ENCODE results near the gene TCF3. TPM values are rescaled to one million over a fixed set of nuclear protein-coding genes. Genes with fewer than 3 reads are reported as not detected.

Gene TCF3
- total and polyA plus RNA-seq, 11 donors, result 13.2 to 40.2 (median 22.3) TPM

- H3K9me3 ChIP-seq, result no peaks in the 10 kb centered on the region
- peaks cover 0 to 33% (median 16%) of the 10 kb centered on the region in 9 donors for H3K36me3 ChIP-seq
Measured at GRCh38 chr19:1631557-1632100, 20.8 kb downstream of the TCF3 start.

GRCh38 chr19:1630811-1631210, 21.6 kb downstream of the TCF3 start:
- Histone ChIP-seq H3K4me1 (no peaks in the 10 kb centered on the region), H3K4me3 (no peak overlapping the region), H3K36me3 (peaks cover 0 to 33% (median 16%) of the 10 kb centered on the region in 9 donors), H3K27ac (no peak overlapping the region), H3K27me3 (no peaks in the 10 kb centered on the region), H3K9me3 (no peaks in the 10 kb centered on the region)
- DNase-seq, result no peak
- no peak for TF ChIP-seq CTCF (IDR thresholded peaks at IDR 0.05)
- no peak for TF ChIP-seq POLR2A (IDR thresholded peaks at IDR 0.05)
- no peak for ATAC-seq
- 90 to 94% (median 91%) methylated on average over 1 to 17 of the region's 17 CpGs for WGBS, 4 donors
- intact Hi-C loops (cut with DNase I), result no loop called here

More at GRCh38 chr19:1631557-1632100, 20.8 kb downstream of the TCF3 start:
- no peaks in the 10 kb centered on the region for H3K4me1 ChIP-seq
- no peak overlapping the region for H3K27ac ChIP-seq
- ATAC-seq (no peak), DNase-seq (no peak)
- TF ChIP-seq POLR2A (IDR thresholded peaks at IDR 0.05) (no peak), CTCF (IDR thresholded peaks at IDR 0.05) (no peak)
- H3K27me3 ChIP-seq, result no peaks in the 10 kb centered on the region
- H3K4me3 ChIP-seq, result no peak overlapping the region
- intact Hi-C loops (cut with DNase I), result no loop called here
- 91 to 93% (median 92%) methylated on average over 25 to 31 of the region's 31 CpGs for WGBS, 4 donors

DNA sequence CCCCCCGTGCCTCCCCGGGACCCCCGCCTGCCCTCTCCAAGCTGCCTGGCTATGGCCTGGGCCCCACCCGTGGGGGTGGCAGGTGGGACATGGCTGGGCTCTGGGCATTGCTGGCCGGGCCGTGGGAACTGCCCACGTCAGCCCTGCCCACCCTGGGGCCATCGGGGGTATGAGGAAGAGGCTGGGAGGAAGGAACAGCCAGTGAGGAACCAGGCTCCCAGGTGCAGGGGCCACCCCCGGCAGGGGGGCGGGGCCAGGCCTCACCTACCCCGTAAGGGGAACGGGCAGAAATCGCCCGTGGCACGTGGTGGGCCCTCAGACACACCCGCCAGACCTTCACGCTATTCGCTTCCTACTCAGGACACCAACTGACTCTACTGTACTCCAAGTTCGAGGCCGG, 22.4 kb downstream of the TCF3 start:
- TF ChIP-seq POLR2A (IDR thresholded peaks at IDR 0.05), result no peak
- TF ChIP-seq CTCF (IDR thresholded peaks at IDR 0.05), result no peak
- no peak overlapping the region for H3K4me3 ChIP-seq
- H3K9me3 ChIP-seq, result no peaks in the 10 kb centered on the region
- WGBS, 4 donors, result 86 to 94% (median 93%) methylated on average over 16 to 20 of the region's 20 CpGs
- ATAC-seq, result no peak
- H3K4me1 ChIP-seq, result no peaks in the 10 kb centered on the region
- no peaks in the 10 kb centered on the region for H3K27me3 ChIP-seq
- H3K27ac ChIP-seq, result no peak overlapping the region
- peaks cover 0 to 38% (median 16%) of the 10 kb centered on the region in 9 donors for H3K36me3 ChIP-seq
- intact Hi-C loops (cut with DNase I), result no loop called here
- no peak for DNase-seq

- peaks cover 0 to 34% (median 14%) of the 10 kb centered on the region in 9 donors for H3K36me3 ChIP-seq
- no peak overlapping the region for H3K27ac ChIP-seq
- no peak overlapping the region for H3K4me3 ChIP-seq
- no peaks in the 10 kb centered on the region for H3K27me3 ChIP-seq
- H3K9me3 ChIP-seq, result no peaks in the 10 kb centered on the region
- TF ChIP-seq CTCF (IDR thresholded peaks at IDR 0.05), result no peak
- TF ChIP-seq POLR2A (IDR thresholded peaks at IDR 0.05), result no peak
- no peak for ATAC-seq
- H3K4me1 ChIP-seq, result no peaks in the 10 kb centered on the region
- no peak for DNase-seq
- WGBS, 4 donors, result 92 to 97% (median 94%) methylated on average over 20 to 24 of the region's 24 CpGs
- intact Hi-C loops (cut with DNase I), result no loop called here
Measured at GRCh38 chr19:1629256-1629808, 23.1 kb downstream of the TCF3 start.
